Measurements from ENCODE around the gene SHQ1. TPM values are rescaled to one million over a fixed set of nuclear protein-coding genes. Genes with fewer than 3 reads are reported as not detected.

Gene SHQ1
- polyA plus RNA-seq, 1 experiment, result 16.6 TPM

DNA sequence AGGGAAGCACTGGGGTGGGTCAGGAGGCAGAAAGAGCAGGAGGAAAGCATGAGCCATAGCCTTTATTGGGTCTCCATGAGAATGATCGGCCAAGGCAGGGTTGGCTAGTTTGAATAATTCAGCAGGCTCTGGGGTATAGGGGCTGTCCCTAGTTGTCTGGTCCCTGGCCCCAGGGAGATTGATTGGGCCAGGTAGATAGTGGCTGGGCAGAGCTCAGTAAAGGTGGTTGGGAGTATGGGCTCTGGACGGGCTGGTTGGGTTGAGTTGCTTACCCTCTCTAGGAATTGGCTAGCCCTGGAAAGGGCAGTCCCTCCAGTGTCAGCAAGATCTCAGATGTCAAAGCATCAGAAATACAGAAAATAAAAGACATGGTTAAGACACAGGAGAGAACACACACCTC is 148.1 kb downstream of the SHQ1 start:
- POLR2A ChIA-PET, result no interaction called here
- Histone ChIP-seq H3K4me3 (ENCODE audit: low read depth, low read length) (no peak overlapping the region), H3K9me3 (ENCODE audit: control insufficient read depth, insufficient read depth, low read length) (no peaks in the 10 kb centered on the region), H3K27ac (ENCODE audit: low read depth, low read length) (no peak overlapping the region), H3K27me3 (ENCODE audit: control insufficient read depth, insufficient read depth, low read length) (peaks cover 8% of the 10 kb centered on the region)
- CTCF ChIA-PET, result no interaction called here
- no peak for TF ChIP-seq CTCF (IDR thresholded peaks at IDR 0.05; ENCODE audit: low read depth, low read length)
- DNase-seq (ENCODE audit: low read depth, low spot score), result no peak

- Histone ChIP-seq H3K9me3 (ENCODE audit: control insufficient read depth, insufficient read depth, low read length) (no peaks in the 10 kb centered on the region), H3K4me3 (ENCODE audit: low read depth, low read length) (no peak overlapping the region), H3K27me3 (ENCODE audit: control insufficient read depth, insufficient read depth, low read length) (peaks cover 8% of the 10 kb centered on the region), H3K27ac (ENCODE audit: low read depth, low read length) (no peak overlapping the region)
- POLR2A ChIA-PET, result no interaction called here
- no peak for DNase-seq (ENCODE audit: low read depth, low spot score)
- CTCF ChIA-PET, result no interaction called here
- no peak for TF ChIP-seq CTCF (IDR thresholded peaks at IDR 0.05; ENCODE audit: low read depth, low read length)
Observed at GRCh38 chr3:72699631-72700030, 148.6 kb downstream of the SHQ1 start.

Other genes starting within 250 kb of the SHQ1 start
- gene GXYLT2, start 39.6 kb upstream of the SHQ1 start, polyA plus RNA-seq (2011; rRNA removed), result 36.0 and 42.5 TPM in 2 replicates
- 35.1 and 48.7 TPM in 2 replicates for gene PPP4R2, start 148.4 kb upstream of the SHQ1 start, polyA plus RNA-seq (2011; rRNA removed)
- 2.1 and 3.2 TPM in 2 replicates for gene EBLN2, start 213.2 kb upstream of the SHQ1 start, polyA plus RNA-seq (2011; rRNA removed)

Data from AG04450 (cell line).